ENCODE measurements around the gene MAN2A1. TPM values are rescaled to one million over a fixed set of nuclear protein-coding genes. Genes with fewer than 3 reads are reported as not detected.

The MAN2A1 gene
- polyA plus RNA-seq, 3 donors: 17.0 to 23.0 (median 20.1) TPM

DNA sequence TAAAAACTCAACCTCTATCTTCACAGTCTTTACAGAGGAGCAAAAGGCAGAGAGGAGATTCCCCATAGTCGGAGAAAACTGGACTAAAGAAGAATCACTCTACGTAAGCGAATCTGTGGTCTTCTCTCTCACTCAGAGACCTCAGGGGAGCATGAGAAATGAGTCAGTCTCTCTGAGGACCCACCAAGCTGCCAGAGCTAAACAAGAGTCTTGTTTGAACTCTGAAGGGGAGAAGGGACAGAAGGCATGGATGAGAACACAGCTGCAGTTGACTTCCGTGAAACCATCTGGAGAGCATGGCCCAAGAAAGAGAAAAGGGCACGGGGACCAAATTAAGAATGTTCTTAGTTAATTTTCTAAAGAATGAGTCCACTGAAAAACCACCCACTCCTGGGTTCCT lies 12.8 kb upstream of the MAN2A1 start:
- WGBS (ENCODE audit: insufficient coverage): 100% methylated on average over 3 of the region's 5 CpGs
- H3K36me3 Mint-ChIP-seq: no peaks in the 10 kb centered on the region
- H3K27ac Mint-ChIP-seq: no peak overlapping the region

DNA sequence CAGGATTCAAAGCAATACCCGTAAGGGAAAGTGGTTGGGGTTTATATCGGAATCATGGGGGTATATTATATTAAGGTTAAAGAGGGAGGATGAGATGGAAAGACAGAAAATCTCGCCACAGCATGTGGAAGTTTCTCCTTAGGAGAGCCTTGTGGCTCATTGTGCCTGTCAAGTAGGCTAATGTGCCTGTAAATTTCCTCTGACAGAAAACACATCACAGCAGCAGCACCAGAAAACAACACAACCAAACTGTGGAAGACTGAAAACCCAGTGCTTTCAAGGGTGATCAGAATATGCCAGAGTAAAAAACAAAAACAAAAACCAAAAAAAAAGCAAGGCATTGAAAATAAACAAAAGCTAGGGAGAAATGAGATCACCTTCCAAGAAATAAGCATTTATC lies 11.3 kb upstream of the MAN2A1 start:
- no peaks in the 10 kb centered on the region for H3K4me1 ChIP-seq (ENCODE audit: control insufficient read depth in 1 of 2, insufficient read depth in 2 of 2, low read length in 2 of 2)

More for the DNA sequence above, 12.8 kb upstream of the MAN2A1 start:
- H3K4me1 Mint-ChIP-seq: no peaks in the 10 kb centered on the region
- peaks cover 0 to 3% of the 10 kb centered on the region in 2 donors for H3K27me3 ChIP-seq (ENCODE audit: control insufficient read depth in 2 of 2, insufficient read depth in 2 of 2, low read length in 2 of 2)
- no peak overlapping the region for H3K9ac ChIP-seq (ENCODE audit: insufficient read depth, low read length, poor library complexity, severe bottlenecking)
- H3K4me3 Mint-ChIP-seq: no peak overlapping the region
- no peak for DNase-seq
- H3K9me3 Mint-ChIP-seq: no peaks in the 10 kb centered on the region
- H2AFZ ChIP-seq (ENCODE audit: insufficient read depth, low read depth, low read length, poor library complexity, severe bottlenecking): no peak overlapping the region
- H3K4me1 ChIP-seq (ENCODE audit: control insufficient read depth in 1 of 2, insufficient read depth in 2 of 2, low read length in 2 of 2): no peaks in the 10 kb centered on the region
- H3K36me3 ChIP-seq (replicated peaks in 1 of 2; ENCODE audit: control insufficient read depth in 1 of 2, insufficient read depth in 2 of 2, low read length in 2 of 2): no peaks in the 10 kb centered on the region
- no peaks in the 10 kb centered on the region for H3K79me2 ChIP-seq (ENCODE audit: insufficient read depth, low read length)
- no peak overlapping the region for H3K4me2 ChIP-seq (replicated peaks; ENCODE audit: extremely low read depth, low read length, poor library complexity, severe bottlenecking)
- intact Hi-C loops (cut with micrococcal nuclease): no loop called here
- H4K20me1 ChIP-seq (ENCODE audit: insufficient read depth, low read length): no peaks in the 10 kb centered on the region
- H3K4me3 ChIP-seq (replicated peaks in 1 of 3; ENCODE audit: low read depth in 2 of 3, low read length in 3 of 3): no peak overlapping the region
- TF ChIP-seq, protein P1, sequence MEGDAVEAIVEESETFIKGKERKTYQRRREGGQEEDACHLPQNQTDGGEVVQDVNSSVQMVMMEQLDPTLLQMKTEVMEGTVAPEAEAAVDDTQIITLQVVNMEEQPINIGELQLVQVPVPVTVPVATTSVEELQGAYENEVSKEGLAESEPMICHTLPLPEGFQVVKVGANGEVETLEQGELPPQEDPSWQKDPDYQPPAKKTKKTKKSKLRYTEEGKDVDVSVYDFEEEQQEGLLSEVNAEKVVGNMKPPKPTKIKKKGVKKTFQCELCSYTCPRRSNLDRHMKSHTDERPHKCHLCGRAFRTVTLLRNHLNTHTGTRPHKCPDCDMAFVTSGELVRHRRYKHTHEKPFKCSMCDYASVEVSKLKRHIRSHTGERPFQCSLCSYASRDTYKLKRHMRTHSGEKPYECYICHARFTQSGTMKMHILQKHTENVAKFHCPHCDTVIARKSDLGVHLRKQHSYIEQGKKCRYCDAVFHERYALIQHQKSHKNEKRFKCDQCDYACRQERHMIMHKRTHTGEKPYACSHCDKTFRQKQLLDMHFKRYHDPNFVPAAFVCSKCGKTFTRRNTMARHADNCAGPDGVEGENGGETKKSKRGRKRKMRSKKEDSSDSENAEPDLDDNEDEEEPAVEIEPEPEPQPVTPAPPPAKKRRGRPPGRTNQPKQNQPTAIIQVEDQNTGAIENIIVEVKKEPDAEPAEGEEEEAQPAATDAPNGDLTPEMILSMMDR (IDR thresholded peaks at IDR 0.05): no peak
- no peaks in the 10 kb centered on the region for H3K9me3 ChIP-seq (replicated peaks in 1 of 2; ENCODE audit: control insufficient read depth in 1 of 2, insufficient read depth in 1 of 2, low read length in 2 of 2)
- no peak overlapping the region for H3K27ac ChIP-seq (ENCODE audit: low read depth in 1 of 2, low read length in 2 of 2)
- H3K27me3 Mint-ChIP-seq (ENCODE audit: low read depth in 3 of 3): peaks cover 3 to 5% (median 4%) of the 10 kb centered on the region in 3 donors

More for the DNA sequence above, 11.3 kb upstream of the MAN2A1 start:
- Mint-ChIP-seq H3K9me3 (no peaks in the 10 kb centered on the region), H3K27me3 (ENCODE audit: low read depth in 3 of 3) (peaks cover 3 to 5% (median 4%) of the 10 kb centered on the region in 3 donors), H3K4me3 (no peak overlapping the region), H3K27ac (no peak overlapping the region), H3K4me1 (no peaks in the 10 kb centered on the region), H3K36me3 (no peaks in the 10 kb centered on the region)
- Histone ChIP-seq H4K20me1 (ENCODE audit: insufficient read depth, low read length) (no peaks in the 10 kb centered on the region), H3K27me3 (ENCODE audit: control insufficient read depth in 2 of 2, insufficient read depth in 2 of 2, low read length in 2 of 2) (peaks cover 0 to 3% of the 10 kb centered on the region in 2 donors), H3K36me3 (replicated peaks in 1 of 2; ENCODE audit: control insufficient read depth in 1 of 2, insufficient read depth in 2 of 2, low read length in 2 of 2) (no peaks in the 10 kb centered on the region), H3K9ac (ENCODE audit: insufficient read depth, low read length, poor library complexity, severe bottlenecking) (no peak overlapping the region), H2AFZ (ENCODE audit: insufficient read depth, low read depth, low read length, poor library complexity, severe bottlenecking) (no peak overlapping the region), H3K27ac (ENCODE audit: low read depth in 1 of 2, low read length in 2 of 2) (no peak overlapping the region), H3K9me3 (replicated peaks in 1 of 2; ENCODE audit: control insufficient read depth in 1 of 2, insufficient read depth in 1 of 2, low read length in 2 of 2) (no peaks in the 10 kb centered on the region), H3K79me2 (ENCODE audit: insufficient read depth, low read length) (no peaks in the 10 kb centered on the region), H3K4me3 (replicated peaks in 1 of 3; ENCODE audit: low read depth in 2 of 3, low read length in 3 of 3) (no peak overlapping the region), H3K4me2 (replicated peaks; ENCODE audit: extremely low read depth, low read length, poor library complexity, severe bottlenecking) (no peak overlapping the region)
- TF ChIP-seq, protein P1 (IDR thresholded peaks at IDR 0.05): no peak
- no peak for DNase-seq
- intact Hi-C loops (cut with micrococcal nuclease): no loop called here
- WGBS (ENCODE audit: insufficient coverage): no CpG with 5 or more reads among the region's 3 CpGs
